HepG2 (cell line): ENCODE results near the gene SHE. TPM values are rescaled to one million over a fixed set of nuclear protein-coding genes. Genes with fewer than 3 reads are reported as not detected.

Source experiments
- ATAC-seq: fragments of 200-7000 bp; cut with Tn5 transposase; 3 replicates; pipeline ENCODE4 v1.9.1; 2020; ENCODE audit warnings: mild to moderate bottlenecking, moderate library complexity
- BruUV-seq: library from RNA; stranded (reverse); fragments of 400-500 nt; replicated peaks from 2 replicates; lab custom pipeline; 2021; lab: Mats Ljungman, UMichigan
- CTCF ChIA-PET: fragments of 300-600 bp; formaldehyde crosslinking; extraction: SDS; loops from one replicate; lab custom pipeline; 2021; ENCODE audit warnings: low total read pairs, inconsistent platforms, low intra/inter-chr PET ratio; lab: Yijun Ruan, JAX
- POLR2A ChIA-PET: fragments of 350-600 bp; sonication (Branson Sonifier 250); formaldehyde crosslinking; loops from one replicate; lab custom pipeline; 2020; ENCODE audit warnings: antibody characterized with exemption, inconsistent platforms; lab: Yijun Ruan, JAX
- DNase-seq: peaks from one replicate; pipeline ENCODE4 v3.0.0-alpha.2; 2015; ENCODE audit warnings: low spot score
- FAIRE-seq: peaks from 3 replicates; lab custom pipeline; 2011; peaks lifted over from hg19 to GRCh38; lab: Jason Lieb, UNC
- H2AFZ ChIP-seq: one replicate; pipeline ENCODE4 v1.6.1; 2011; ENCODE audit warnings: low read length, inconsistent platforms
- H3K27ac ChIP-seq: fragments of 300-600 bp; 3 replicates; pipeline ENCODE4 v1.8.0; 2011; ENCODE audit warnings: mixed run types, mild to moderate bottlenecking, mixed read lengths, low read length, inconsistent platforms; ENCODE audit not compliant: insufficient read depth; ENCODE audit errors: extremely low read length
- H3K27me3 ChIP-seq, 2 experiments: fragments of 200-600 bp in 1 of 2; 2 replicates in 1 of 2; 3 replicates in 1 of 2; pipeline versions ENCODE4 v1.6.0 to v1.8.0; 2011; ENCODE audit warnings: low read length in 2 of 2, mild to moderate bottlenecking in 2 of 2, moderate library complexity in 2 of 2, inconsistent platforms in 1 of 2; ENCODE audit not compliant: insufficient read depth in 2 of 2, control insufficient read depth in 1 of 2
- H3K36me3 ChIP-seq, 2 experiments: fragments of 200-600 bp in 1 of 2; replicated peaks in 1 of 2; 2 replicates in 1 of 2; 3 replicates in 1 of 2; pipeline versions ENCODE4 v1.5.1 to v1.8.0; 2011; ENCODE audit warnings: low read length in 2 of 2, inconsistent platforms in 1 of 2; ENCODE audit not compliant: insufficient read depth in 2 of 2, control insufficient read depth in 1 of 2
- H3K4me1 ChIP-seq: 2 replicates; pipeline ENCODE4 v1.5.1; 2012; ENCODE audit warnings: low read length, inconsistent platforms; ENCODE audit not compliant: insufficient read depth
- H3K4me2 ChIP-seq: 2 replicates; pipeline ENCODE4 v1.6.0; 2011; ENCODE audit warnings: low read depth, low read length, inconsistent platforms
- H3K4me3 ChIP-seq, 3 experiments: fragments of 200-600 bp in 1 of 3; sonication (generic), shearing (Covaris generic) in 1 of 3; replicated peaks in 1 of 3; 2 replicates each; pipeline ENCODE4 v1.5.1; 2011 to 2016; ENCODE audit warnings: low read length in 3 of 3, inconsistent platforms in 2 of 3, low read depth in 2 of 3, mild to moderate bottlenecking in 2 of 3, control low read depth in 1 of 3, mixed read lengths in 1 of 3; ENCODE audit not compliant: insufficient read depth in 1 of 3
- H3K79me2 ChIP-seq: one replicate; pipeline ENCODE4 v1.6.1; 2011; ENCODE audit warnings: low read length, inconsistent platforms; ENCODE audit not compliant: insufficient read depth
- H3K9ac ChIP-seq: 2 replicates; pipeline ENCODE4 v1.6.0; 2011; ENCODE audit warnings: mild to moderate bottlenecking, low read depth, low read length, inconsistent platforms; ENCODE audit not compliant: insufficient read depth
- H3K9me3 ChIP-seq: 2 replicates; pipeline ENCODE4 v1.5.1; 2012; ENCODE audit warnings: mild to moderate bottlenecking, low read length
- H4K20me1 ChIP-seq: 2 replicates; pipeline ENCODE4 v1.6.0; 2011; ENCODE audit warnings: inconsistent platforms, mild to moderate bottlenecking, low read length, moderate library complexity; ENCODE audit not compliant: insufficient read depth
- KLF16 ChIP-seq, 2 experiments: sonication (generic) in 1 of 2; formaldehyde crosslinking in 1 of 2; IDR thresholded peaks; 2 replicates each; pipeline versions ENCODE4 v1.6.1 to v1.8.0; 2016 to 2023; ENCODE audit warnings: missing genetic modification reagents in 2 of 2, missing compliant biosample characterization in 1 of 2
- NR1H2 ChIP-seq: sonication (generic); formaldehyde crosslinking; IDR thresholded peaks from 2 replicates; pipeline ENCODE4 v1.8.1; 2022; ENCODE audit warnings: low read depth, missing genetic modification reagents, borderline replicate concordance
- TFE3 ChIP-seq: IDR thresholded peaks from 2 replicates; pipeline ENCODE4 v1.6.1; 2016
- U2AF1 ChIP-seq: fragments of 200-400 bp; formaldehyde crosslinking; optimal IDR thresholded peaks from 2 replicates; pipeline ENCODE3; 2017; ENCODE audit warnings: mild to moderate bottlenecking, low read depth, low read length
- YEATS4 ChIP-seq: sonication (generic); formaldehyde crosslinking; IDR thresholded peaks from 2 replicates; pipeline ENCODE4 v1.4.0; 2020; ENCODE audit warnings: missing genetic modification reagents, borderline replicate concordance
- ZNF101 ChIP-seq: sonication (generic); formaldehyde crosslinking; IDR thresholded peaks from 2 replicates; pipeline ENCODE4 v1.4.0; 2020; ENCODE audit warnings: mild to moderate bottlenecking, low read depth, missing genetic modification reagents, borderline replicate concordance
- ZNF17 ChIP-seq: sonication (generic); formaldehyde crosslinking; IDR thresholded peaks from 2 replicates; pipeline ENCODE4 v1.5.0; 2020; ENCODE audit warnings: mild to moderate bottlenecking, missing genetic modification reagents
- ZNF496 ChIP-seq: sonication (generic); formaldehyde crosslinking; IDR thresholded peaks from 2 replicates; pipeline ENCODE4 v1.8.1; 2023; ENCODE audit warnings: mild to moderate bottlenecking, moderate library complexity, missing genetic modification reagents; ENCODE audit not compliant: insufficient replicate concordance
- ZNF589 ChIP-seq: sonication (generic); formaldehyde crosslinking; conservative IDR thresholded peaks from 2 replicates; pipeline ENCODE4 v1.8.0; 2022; ENCODE audit warnings: mild to moderate bottlenecking, moderate library complexity, missing genetic modification reagents
- ZSCAN9 ChIP-seq: IDR thresholded peaks from 2 replicates; pipeline ENCODE4 v1.6.1; 2016; ENCODE audit warnings: borderline replicate concordance
- WGBS: methylation state at CpG from one replicate; pipeline ENCODE4 v1.1.6; 2017; ENCODE audit warnings: low lambda C conversion rate; 5-methylcytosine and 5-hydroxymethylcytosine counted together
- in situ Hi-C: cut with HindIII; loops from 2 replicates; pipeline ENCODE4 v1.10.0; 2017; ENCODE audit warnings: low pct_unique_long_range_greater_than_20kb; ENCODE audit not compliant: extremely low pct_ligation_motif_present
- intact Hi-C: fragments of 100-400 bp; cut with micrococcal nuclease; formaldehyde crosslinking; loops from one replicate; pipeline ENCODE4 v1.10.0; 2022; ENCODE audit not compliant: unreplicated experiment
- polyA plus RNA-seq, 8 experiments: library from polyadenylated mRNA; depleted of rRNA in 3 of 8; stranded (reverse) in 7 of 8; unstranded in 1 of 8; fragments of >200 nt; fragmentation: Illumina TruSeq in 4 of 8; extraction: Trizol in 4 of 8; gene quantifications; 2 replicates each; pipeline versions ENCODE4 v1.2.1 to v1.2.3, GENCODE V29; 2011 to 2016; ENCODE audit warnings: low read depth in 4 of 8, missing spikeins in 1 of 8, mixed read lengths in 1 of 8; ENCODE audit not compliant: insufficient read depth in 1 of 8
- total RNA-seq, 5 experiments: library from RNA; depleted of rRNA; stranded (reverse); fragments of >200 nt; fragmentation: Illumina TruSeq; extraction: Trizol; gene quantifications; 2 replicates each; pipeline ENCODE4 v1.2.3, GENCODE V29; 2016; ENCODE audit warnings: low read depth in 1 of 5
- TF ChIP-seq, protein P1 (sequence below): sonication (generic); formaldehyde crosslinking; IDR thresholded peaks from 2 replicates; pipeline ENCODE4 v1.4.0; 2020; ENCODE audit warnings: missing genetic modification reagents
- TF ChIP-seq, protein P2 (sequence below): sonication (generic); formaldehyde crosslinking; IDR thresholded peaks from 2 replicates; pipeline ENCODE4 v1.4.0; 2020; ENCODE audit warnings: missing genetic modification reagents
- TF ChIP-seq, protein P3 (sequence below): sonication (generic); formaldehyde crosslinking; IDR thresholded peaks from 2 replicates; pipeline ENCODE4 v1.5.0; 2020; ENCODE audit warnings: mild to moderate bottlenecking, missing genetic modification reagents
- TF ChIP-seq, protein P4 (sequence below): sonication (generic); formaldehyde crosslinking; IDR thresholded peaks from 2 replicates; pipeline ENCODE4 v1.5.0; 2020; ENCODE audit warnings: missing genetic modification reagents
- TF ChIP-seq, protein P5 (sequence below): sonication (generic); formaldehyde crosslinking; IDR thresholded peaks from 2 replicates; pipeline ENCODE4 v1.4.0; 2020; ENCODE audit warnings: mild to moderate bottlenecking, missing genetic modification reagents

SHE gene
- total and polyA plus RNA-seq, 2 of the 13 experiments (the other 11 are each of a cell fraction or from before 2014, with no cell fraction given), result not detected

DNA sequence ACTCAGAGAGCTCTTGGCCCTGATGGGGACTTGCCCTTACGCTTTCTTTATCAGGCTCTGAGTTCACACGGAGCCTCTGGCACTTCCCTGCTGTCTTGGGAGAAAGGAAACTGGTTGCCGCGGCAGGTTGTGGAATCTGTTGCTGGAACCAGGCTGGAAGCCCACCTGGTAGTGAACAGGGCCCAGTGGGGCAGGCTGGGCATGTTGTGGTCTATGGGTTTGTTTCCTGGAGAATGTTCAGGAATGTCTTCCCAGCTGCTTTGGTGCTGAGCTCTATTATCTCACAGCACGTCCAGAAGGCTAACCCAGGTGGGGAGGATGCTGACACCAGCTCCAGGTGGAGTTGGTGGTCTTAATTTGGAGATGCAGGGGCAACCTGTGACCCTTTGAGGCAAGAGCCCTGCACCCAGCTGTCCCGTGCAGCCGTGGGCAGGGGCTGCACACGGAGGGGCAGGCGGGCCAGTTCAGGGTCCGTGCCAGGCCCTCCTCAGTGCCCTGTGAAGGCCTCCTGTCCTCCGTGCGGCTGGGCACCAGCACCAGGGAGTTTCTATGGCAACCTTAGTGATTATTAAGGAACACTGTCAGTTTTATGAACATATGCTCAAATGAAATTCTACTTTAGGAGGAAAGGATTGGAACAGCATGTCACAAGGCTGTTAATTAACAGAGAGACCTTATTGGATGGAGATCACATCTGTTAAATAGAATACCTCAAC, 33.5 kb downstream of the SHE start:
- in situ Hi-C loops, result no loop called here
- ATAC-seq, result no peak
- TF ChIP-seq ZNF496 (CRISPR knock-in tag) (no peak), ZNF17 (CRISPR knock-in tag) (no peak), KLF16 (CRISPR knock-in tag; IDR thresholded peaks at IDR 0.05) (no peak), ZNF589 (no peak), ZNF101 (CRISPR knock-in tag) (no peak), ZSCAN9 (no peak), U2AF1 (no peak), TFE3 (CRISPR knock-in tag) (no peak), YEATS4 (CRISPR knock-in tag) (no peak), NR1H2 (no peak)
- TF ChIP-seq, protein P1, sequence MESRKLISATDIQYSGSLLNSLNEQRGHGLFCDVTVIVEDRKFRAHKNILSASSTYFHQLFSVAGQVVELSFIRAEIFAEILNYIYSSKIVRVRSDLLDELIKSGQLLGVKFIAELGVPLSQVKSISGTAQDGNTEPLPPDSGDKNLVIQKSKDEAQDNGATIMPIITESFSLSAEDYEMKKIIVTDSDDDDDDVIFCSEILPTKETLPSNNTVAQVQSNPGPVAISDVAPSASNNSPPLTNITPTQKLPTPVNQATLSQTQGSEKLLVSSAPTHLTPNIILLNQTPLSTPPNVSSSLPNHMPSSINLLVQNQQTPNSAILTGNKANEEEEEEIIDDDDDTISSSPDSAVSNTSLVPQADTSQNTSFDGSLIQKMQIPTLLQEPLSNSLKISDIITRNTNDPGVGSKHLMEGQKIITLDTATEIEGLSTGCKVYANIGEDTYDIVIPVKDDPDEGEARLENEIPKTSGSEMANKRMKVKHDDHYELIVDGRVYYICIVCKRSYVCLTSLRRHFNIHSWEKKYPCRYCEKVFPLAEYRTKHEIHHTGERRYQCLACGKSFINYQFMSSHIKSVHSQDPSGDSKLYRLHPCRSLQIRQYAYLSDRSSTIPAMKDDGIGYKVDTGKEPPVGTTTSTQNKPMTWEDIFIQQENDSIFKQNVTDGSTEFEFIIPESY (CRISPR knock-in tag), result no peak
- TF ChIP-seq, protein P2, sequence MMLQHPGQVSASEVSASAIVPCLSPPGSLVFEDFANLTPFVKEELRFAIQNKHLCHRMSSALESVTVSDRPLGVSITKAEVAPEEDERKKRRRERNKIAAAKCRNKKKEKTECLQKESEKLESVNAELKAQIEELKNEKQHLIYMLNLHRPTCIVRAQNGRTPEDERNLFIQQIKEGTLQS (CRISPR knock-in tag), result no peak
- TF ChIP-seq, protein P3, sequence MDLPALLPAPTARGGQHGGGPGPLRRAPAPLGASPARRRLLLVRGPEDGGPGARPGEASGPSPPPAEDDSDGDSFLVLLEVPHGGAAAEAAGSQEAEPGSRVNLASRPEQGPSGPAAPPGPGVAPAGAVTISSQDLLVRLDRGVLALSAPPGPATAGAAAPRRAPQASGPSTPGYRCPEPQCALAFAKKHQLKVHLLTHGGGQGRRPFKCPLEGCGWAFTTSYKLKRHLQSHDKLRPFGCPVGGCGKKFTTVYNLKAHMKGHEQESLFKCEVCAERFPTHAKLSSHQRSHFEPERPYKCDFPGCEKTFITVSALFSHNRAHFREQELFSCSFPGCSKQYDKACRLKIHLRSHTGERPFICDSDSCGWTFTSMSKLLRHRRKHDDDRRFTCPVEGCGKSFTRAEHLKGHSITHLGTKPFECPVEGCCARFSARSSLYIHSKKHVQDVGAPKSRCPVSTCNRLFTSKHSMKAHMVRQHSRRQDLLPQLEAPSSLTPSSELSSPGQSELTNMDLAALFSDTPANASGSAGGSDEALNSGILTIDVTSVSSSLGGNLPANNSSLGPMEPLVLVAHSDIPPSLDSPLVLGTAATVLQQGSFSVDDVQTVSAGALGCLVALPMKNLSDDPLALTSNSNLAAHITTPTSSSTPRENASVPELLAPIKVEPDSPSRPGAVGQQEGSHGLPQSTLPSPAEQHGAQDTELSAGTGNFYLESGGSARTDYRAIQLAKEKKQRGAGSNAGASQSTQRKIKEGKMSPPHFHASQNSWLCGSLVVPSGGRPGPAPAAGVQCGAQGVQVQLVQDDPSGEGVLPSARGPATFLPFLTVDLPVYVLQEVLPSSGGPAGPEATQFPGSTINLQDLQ (CRISPR knock-in tag), result no peak
- TF ChIP-seq, protein P4, sequence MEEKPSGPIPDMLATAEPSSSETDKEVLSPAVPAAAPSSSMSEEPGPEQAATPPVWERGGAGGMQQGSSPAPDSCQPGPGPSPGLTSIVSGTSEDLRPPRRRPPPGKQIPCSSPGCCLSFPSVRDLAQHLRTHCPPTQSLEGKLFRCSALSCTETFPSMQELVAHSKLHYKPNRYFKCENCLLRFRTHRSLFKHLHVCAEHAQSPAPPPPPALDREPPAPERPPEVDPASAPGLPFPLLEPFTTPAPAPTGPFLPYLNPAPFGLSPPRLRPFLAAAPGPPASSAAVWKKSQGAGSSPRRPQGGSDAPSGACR (CRISPR knock-in tag), result no peak
- TF ChIP-seq, protein P5, sequence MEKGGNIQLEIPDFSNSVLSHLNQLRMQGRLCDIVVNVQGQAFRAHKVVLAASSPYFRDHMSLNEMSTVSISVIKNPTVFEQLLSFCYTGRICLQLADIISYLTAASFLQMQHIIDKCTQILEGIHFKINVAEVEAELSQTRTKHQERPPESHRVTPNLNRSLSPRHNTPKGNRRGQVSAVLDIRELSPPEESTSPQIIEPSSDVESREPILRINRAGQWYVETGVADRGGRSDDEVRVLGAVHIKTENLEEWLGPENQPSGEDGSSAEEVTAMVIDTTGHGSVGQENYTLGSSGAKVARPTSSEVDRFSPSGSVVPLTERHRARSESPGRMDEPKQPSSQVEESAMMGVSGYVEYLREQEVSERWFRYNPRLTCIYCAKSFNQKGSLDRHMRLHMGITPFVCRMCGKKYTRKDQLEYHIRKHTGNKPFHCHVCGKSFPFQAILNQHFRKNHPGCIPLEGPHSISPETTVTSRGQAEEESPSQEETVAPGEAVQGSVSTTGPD (CRISPR knock-in tag), result no peak

More for the DNA sequence above, 33.5 kb downstream of the SHE start:
- Histone ChIP-seq H3K36me3 (no peaks in the 10 kb centered on the region), H2AFZ (no peak overlapping the region), H3K4me3 (no peak overlapping the region), H3K9ac (no peak overlapping the region), H4K20me1 (no peaks in the 10 kb centered on the region), H3K27ac (no peak overlapping the region), H3K4me2 (no peak overlapping the region), H3K79me2 (no peaks in the 10 kb centered on the region), H3K27me3 (no peaks in the 10 kb centered on the region), H3K4me1 (peaks cover 10% of the 10 kb centered on the region), H3K9me3 (no peaks in the 10 kb centered on the region)
- CTCF ChIA-PET, result no interaction called here
- POLR2A ChIA-PET, result no interaction called here
- no peak for FAIRE-seq
- 91% methylated on average over 5 of the region's 12 CpGs for WGBS
- no TSS peak for BruUV-seq
- intact Hi-C loops, result no loop called here
- no peak for DNase-seq
